GM19395 (cell line): ENCODE measurements around the gene KCNK2.
"Not testable (repeated sequence)": the region's sequence is repeated elsewhere in the genome, so short reads cannot be mapped to it uniquely, and the experiment has no call there.

Experiments used
- ATAC-seq: cut with Tn5 transposase; IDR thresholded peaks from one replicate; pipeline ENCODE4 v1.9.1; 2021; ENCODE audit warnings: mild to moderate bottlenecking, moderate library complexity; ENCODE audit not compliant: unreplicated experiment

KCNK2 gene

GRCh38 chr1:215147024-215147423 lies 64.5 kb downstream of the KCNK2 start:
- no peak for ATAC-seq

DNA sequence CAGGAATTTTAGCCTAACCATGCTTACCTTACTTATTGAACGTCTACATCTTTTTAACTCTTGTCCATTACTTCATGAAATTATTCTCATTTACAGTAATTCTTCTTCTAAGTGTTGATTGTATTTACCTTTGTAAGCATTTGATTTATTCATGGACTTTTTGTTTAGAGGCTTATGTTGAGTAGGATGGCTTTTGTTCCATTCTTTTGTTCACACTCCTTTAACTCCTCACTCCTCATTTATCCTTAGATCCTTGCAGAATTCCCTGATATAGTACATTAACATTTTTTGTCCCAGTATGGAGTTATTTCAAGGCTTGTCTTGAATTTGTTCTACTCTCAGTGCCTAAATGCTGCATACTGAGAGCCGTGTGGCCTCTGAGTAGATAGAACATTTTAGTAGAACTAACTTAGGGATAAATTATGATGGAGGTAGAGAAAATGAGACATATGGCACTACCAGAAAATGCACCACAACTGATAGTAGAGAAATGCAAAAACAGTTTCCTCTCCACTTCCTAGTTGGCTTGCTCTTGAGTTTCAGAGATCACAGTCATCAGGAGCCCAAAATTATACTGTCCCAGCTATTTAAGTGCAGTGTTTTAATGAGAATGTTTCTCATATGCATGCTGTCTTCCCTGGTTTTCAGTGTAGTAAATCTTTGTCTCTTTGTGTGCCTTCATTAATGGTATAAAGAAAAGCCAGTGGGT lies 69.5 kb downstream of the KCNK2 start:
- ATAC-seq, result no peak

DNA sequence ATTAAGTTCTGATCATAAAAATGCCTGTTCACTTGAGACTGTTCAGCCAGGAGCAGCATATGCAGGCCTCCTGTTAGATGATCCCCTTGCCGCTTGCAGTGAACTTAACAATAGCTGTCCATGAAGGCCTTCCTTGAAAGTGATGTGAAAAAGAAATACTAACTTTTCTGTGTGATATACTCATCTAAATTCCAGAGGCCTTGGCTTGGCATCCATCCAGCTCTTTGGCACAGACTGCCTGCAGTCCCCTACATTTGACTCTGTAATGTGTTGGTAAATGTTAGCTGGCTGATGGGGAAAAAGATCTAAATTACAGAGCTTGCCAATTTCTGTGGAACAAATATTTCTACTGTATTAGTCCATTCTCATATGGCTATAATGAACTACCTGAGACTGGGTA lies 73.7 kb downstream of the KCNK2 start:
- ATAC-seq, result no peak

GRCh38 chr1:215160351-215160750 lies 77.8 kb downstream of the KCNK2 start:
- ATAC-seq, result no peak

DNA sequence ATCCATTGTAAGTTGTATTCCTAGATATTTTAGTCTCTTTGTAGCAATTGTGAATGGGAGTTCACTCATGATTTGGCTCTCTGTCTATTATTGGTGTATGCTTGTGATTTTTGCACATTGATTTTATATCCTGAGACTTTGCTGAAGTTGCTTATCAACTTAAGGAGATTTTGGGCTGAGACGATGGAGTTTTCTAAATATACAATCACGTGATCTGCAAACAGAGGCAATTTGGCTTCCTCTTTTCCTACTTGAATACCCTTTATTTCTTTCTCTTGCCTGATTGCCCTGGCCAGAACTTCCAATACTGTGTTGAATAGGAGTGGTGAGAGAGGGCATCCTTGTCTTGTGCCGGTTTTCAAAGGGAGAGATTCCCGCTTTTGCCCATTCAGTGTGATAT lies 80.6 kb downstream of the KCNK2 start:
- not testable (repeated sequence) for ATAC-seq

- ATAC-seq, result no peak
These were observed 84.3 kb downstream of the KCNK2 start for GRCh38 chr1:215166886-215167285.

GRCh38 chr1:215181518-215181917 lies 99.0 kb downstream of the KCNK2 start:
- no peak for ATAC-seq

DNA sequence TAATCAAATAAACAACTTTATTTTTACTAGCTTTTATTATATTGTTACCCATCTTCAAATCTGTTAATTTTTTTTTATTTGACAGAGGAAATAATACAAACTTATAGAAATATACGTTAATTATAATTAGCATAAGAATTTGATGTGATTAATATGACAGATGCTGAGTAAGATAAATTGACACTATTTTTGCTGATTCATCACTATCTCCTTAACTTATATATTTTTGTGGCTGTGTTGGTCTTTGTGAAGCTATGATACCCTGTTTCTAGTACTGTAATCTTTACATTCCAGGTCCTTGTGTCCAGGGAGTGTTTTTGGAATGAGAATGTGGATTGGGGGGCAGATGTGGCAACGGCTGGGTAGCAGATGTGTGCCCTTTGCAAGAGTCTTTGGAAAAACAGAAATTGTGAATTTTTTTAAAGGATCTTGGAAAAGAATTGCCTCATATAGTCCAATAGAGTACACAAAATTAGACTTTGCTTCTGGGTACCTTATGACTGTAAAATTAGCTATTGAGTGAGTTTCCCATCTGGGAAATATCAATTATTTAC lies 102.6 kb downstream of the KCNK2 start:
- no peak for ATAC-seq

DNA sequence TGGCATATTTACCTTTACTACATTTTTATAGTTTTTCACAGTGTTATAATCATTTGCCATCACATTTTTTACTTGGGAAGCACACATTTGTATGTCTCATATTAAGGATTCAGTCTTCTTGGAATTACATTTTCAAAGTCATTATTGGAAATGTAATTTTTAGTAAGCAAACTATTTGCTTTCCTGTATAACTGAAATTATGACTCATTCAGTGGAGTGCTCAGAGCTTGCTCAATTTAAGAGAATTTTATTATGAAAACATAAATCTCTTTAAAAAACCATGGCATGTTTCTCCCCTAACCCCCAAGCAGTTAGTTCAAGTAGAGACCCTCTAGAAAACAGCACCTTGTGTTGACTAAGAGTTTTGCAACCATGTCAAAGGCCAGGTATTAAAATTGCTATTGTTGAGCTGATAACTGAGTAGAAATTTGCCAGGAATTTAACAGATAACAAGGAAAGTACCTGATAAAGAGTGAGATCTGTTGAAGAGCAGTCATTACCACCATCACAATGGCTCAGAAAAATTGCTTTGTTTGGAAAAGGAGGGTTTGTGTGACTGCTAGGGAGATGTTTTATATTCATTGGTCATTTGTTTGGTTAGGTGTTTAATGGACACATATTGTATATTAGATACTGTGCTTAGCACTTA lies 105.9 kb downstream of the KCNK2 start:
- no peak for ATAC-seq

DNA sequence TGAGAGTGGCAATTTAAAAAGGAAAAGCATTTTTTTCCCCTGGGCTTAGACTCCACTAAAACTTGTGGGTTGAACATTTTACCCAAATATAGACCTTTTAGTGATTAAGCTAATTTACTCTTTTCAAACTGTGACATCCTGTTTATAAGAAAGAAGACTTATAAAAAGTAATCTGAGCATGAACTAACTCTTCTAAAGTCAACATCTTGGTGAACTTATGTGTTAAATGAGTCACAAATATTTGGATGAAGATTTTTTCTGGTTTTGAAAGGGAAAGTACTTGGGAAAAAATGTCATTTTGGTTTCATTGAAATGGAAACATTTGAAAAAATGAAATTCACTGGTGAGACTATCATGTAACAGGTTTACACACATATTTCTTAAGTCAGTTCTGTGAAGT lies 109.8 kb downstream of the KCNK2 start:
- no peak for ATAC-seq

- no peak for ATAC-seq
These were observed 115.5 kb downstream of the KCNK2 start for GRCh38 chr1:215198021-215198420.

- ATAC-seq, result no peak
These were observed 117.6 kb downstream of the KCNK2 start for GRCh38 chr1:215200121-215200520.

- ATAC-seq, result no peak
These were observed 118.7 kb downstream of the KCNK2 start for GRCh38 chr1:215201283-215201682.

GRCh38 chr1:215202868-215203267 lies 120.3 kb downstream of the KCNK2 start:
- no peak for ATAC-seq

GRCh38 chr1:215210167-215210566 lies 127.6 kb downstream of the KCNK2 start:
- ATAC-seq, result no peak

DNA sequence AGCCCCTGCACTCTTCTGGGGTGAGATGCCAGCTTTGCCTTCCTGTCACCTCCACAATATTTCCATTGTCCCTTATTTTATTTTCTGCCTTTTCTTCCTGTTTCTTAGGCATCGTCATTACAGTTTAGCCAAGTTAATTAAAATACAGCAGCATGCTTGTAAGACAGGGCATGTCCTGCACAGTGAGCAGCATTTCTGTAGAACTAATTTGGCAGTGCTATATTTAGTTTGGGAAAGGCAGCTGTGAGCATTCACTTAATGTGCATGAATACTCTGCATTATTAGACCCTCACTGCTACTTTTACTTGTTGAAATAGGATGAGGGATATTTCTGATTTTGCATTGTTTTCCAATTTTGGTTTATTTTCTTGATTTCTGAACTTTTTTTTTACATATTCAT lies 133.3 kb downstream of the KCNK2 start:
- no peak for ATAC-seq

DNA sequence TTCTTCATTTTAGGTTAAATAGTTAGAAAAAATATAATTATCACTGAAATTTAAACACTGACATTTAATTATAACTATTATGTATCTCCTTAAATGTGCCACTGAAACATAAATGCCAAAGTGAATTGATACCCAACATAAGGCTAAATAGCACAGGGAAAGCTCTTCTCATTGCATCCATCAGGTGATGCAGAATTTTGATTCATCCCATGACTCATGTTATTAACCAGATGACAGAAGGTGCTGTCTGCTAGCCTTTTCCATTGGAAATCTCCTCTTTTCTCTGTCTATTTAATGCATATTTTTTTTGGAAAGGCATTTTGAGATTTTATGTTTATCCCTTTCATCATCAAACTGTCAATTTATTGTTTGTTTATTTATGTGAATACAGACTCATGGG lies 136.8 kb downstream of the KCNK2 start:
- ATAC-seq, result no peak

- no peak for ATAC-seq
These were observed 137.8 kb downstream of the KCNK2 start for GRCh38 chr1:215220346-215220745.

DNA sequence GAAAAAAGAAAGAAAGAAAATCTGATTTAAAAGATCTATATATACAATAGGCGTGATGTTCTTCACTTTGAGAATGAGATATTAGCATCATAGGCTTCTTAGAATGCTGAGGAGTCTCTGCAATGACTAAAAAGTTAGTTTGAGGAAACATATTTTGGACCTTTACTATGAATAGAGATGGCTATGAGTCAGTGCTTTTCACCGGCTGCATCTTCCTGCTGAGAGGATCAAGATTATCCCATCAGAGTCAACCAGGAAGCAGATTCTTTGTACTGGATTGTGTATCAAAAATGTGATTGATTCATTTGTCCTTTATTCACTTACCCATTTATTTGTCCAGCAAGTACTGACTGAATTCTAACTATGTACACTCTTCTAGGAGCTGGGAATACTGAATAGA lies 144.2 kb downstream of the KCNK2 start:
- no peak for ATAC-seq

GRCh38 chr1:215228193-215228592 lies 145.7 kb downstream of the KCNK2 start:
- no peak for ATAC-seq

DNA sequence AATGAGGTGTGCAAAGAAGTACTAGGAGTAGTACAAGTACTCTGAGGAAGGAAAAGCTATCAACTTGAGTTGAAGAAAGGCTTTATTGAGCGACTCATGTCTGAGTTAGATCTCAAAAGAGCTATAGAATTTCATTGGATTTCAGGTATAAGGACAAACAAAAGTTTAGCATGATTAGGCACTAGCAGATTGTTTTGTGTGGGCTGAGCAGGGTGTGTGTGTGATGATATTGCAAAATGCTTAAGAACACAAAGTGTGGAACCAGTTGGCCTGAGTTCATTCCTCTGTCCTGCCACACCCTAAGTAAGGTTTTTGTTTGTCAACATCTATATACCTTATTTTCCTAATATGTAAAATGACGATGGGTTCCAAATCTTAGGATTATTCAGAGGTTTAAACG lies 158.9 kb downstream of the KCNK2 start:
- ATAC-seq, result no peak

- ATAC-seq, result no peak
These were observed 161.0 kb downstream of the KCNK2 start for GRCh38 chr1:215243345-215244054.
